HepG2 (cell line): Measurements from ENCODE around the gene ROBO2. TPM values are rescaled to one million over a fixed set of nuclear protein-coding genes. Genes with fewer than 3 reads are reported as not detected.

Source experiments
- ATAC-seq: fragments of 200-7000 bp; cut with Tn5 transposase; 3 replicates; pipeline ENCODE4 v1.9.1; 2020; ENCODE audit warnings: mild to moderate bottlenecking, moderate library complexity
- BruUV-seq: library from RNA; stranded (reverse); fragments of 400-500 nt; replicated peaks from 2 replicates; lab custom pipeline; 2021; lab: Mats Ljungman, UMichigan
- CTCF ChIA-PET: fragments of 300-600 bp; formaldehyde crosslinking; extraction: SDS; loops from one replicate; lab custom pipeline; 2021; ENCODE audit warnings: low total read pairs, inconsistent platforms, low intra/inter-chr PET ratio; lab: Yijun Ruan, JAX
- POLR2A ChIA-PET: fragments of 350-600 bp; sonication (Branson Sonifier 250); formaldehyde crosslinking; loops from one replicate; lab custom pipeline; 2020; ENCODE audit warnings: antibody characterized with exemption, inconsistent platforms; lab: Yijun Ruan, JAX
- DNase-seq: peaks from one replicate; pipeline ENCODE4 v3.0.0-alpha.2; 2015; ENCODE audit warnings: low spot score
- FAIRE-seq: peaks from 3 replicates; lab custom pipeline; 2011; peaks lifted over from hg19 to GRCh38; lab: Jason Lieb, UNC
- H2AFZ ChIP-seq: one replicate; pipeline ENCODE4 v1.6.1; 2011; ENCODE audit warnings: low read length, inconsistent platforms
- H3K27ac ChIP-seq: fragments of 300-600 bp; 3 replicates; pipeline ENCODE4 v1.8.0; 2011; ENCODE audit warnings: mixed run types, mild to moderate bottlenecking, mixed read lengths, low read length, inconsistent platforms; ENCODE audit not compliant: insufficient read depth; ENCODE audit errors: extremely low read length
- H3K27me3 ChIP-seq, 2 experiments: fragments of 200-600 bp in 1 of 2; 2 replicates in 1 of 2; 3 replicates in 1 of 2; pipeline versions ENCODE4 v1.6.0 to v1.8.0; 2011; ENCODE audit warnings: low read length in 2 of 2, mild to moderate bottlenecking in 2 of 2, moderate library complexity in 2 of 2, inconsistent platforms in 1 of 2; ENCODE audit not compliant: insufficient read depth in 2 of 2, control insufficient read depth in 1 of 2
- H3K36me3 ChIP-seq, 2 experiments: fragments of 200-600 bp in 1 of 2; replicated peaks in 1 of 2; 2 replicates in 1 of 2; 3 replicates in 1 of 2; pipeline versions ENCODE4 v1.5.1 to v1.8.0; 2011; ENCODE audit warnings: low read length in 2 of 2, inconsistent platforms in 1 of 2; ENCODE audit not compliant: insufficient read depth in 2 of 2, control insufficient read depth in 1 of 2
- H3K4me1 ChIP-seq: 2 replicates; pipeline ENCODE4 v1.5.1; 2012; ENCODE audit warnings: low read length, inconsistent platforms; ENCODE audit not compliant: insufficient read depth
- H3K4me2 ChIP-seq: 2 replicates; pipeline ENCODE4 v1.6.0; 2011; ENCODE audit warnings: low read depth, low read length, inconsistent platforms
- H3K4me3 ChIP-seq, 3 experiments: fragments of 200-600 bp in 1 of 3; sonication (generic), shearing (Covaris generic) in 1 of 3; replicated peaks in 1 of 3; 2 replicates each; pipeline ENCODE4 v1.5.1; 2011 to 2016; ENCODE audit warnings: low read length in 3 of 3, inconsistent platforms in 2 of 3, low read depth in 2 of 3, mild to moderate bottlenecking in 2 of 3, control low read depth in 1 of 3, mixed read lengths in 1 of 3; ENCODE audit not compliant: insufficient read depth in 1 of 3
- H3K79me2 ChIP-seq: one replicate; pipeline ENCODE4 v1.6.1; 2011; ENCODE audit warnings: low read length, inconsistent platforms; ENCODE audit not compliant: insufficient read depth
- H3K9ac ChIP-seq: 2 replicates; pipeline ENCODE4 v1.6.0; 2011; ENCODE audit warnings: mild to moderate bottlenecking, low read depth, low read length, inconsistent platforms; ENCODE audit not compliant: insufficient read depth
- H3K9me3 ChIP-seq: 2 replicates; pipeline ENCODE4 v1.5.1; 2012; ENCODE audit warnings: mild to moderate bottlenecking, low read length
- H4K20me1 ChIP-seq: 2 replicates; pipeline ENCODE4 v1.6.0; 2011; ENCODE audit warnings: inconsistent platforms, mild to moderate bottlenecking, low read length, moderate library complexity; ENCODE audit not compliant: insufficient read depth
- EP300 ChIP-seq, 3 experiments: sonication (generic) in 1 of 3; formaldehyde crosslinking in 1 of 3; IDR thresholded peaks; 2 replicates each; pipeline versions ENCODE4 v1.5.1 to v1.6.1; 2011 to 2020; ENCODE audit warnings: low read depth in 2 of 3, low read length in 2 of 3, borderline replicate concordance in 1 of 3, improper control_type of control experiment in 1 of 3, mild to moderate bottlenecking in 1 of 3, missing genetic modification reagents in 1 of 3, moderate library complexity in 1 of 3
- MEIS1 ChIP-seq: sonication (generic); formaldehyde crosslinking; IDR thresholded peaks from 2 replicates; pipeline ENCODE4 v1.9.0; 2021; ENCODE audit warnings: mild to moderate bottlenecking, missing genetic modification reagents, moderate library complexity, borderline replicate concordance
- NCOA5 ChIP-seq: sonication (generic); formaldehyde crosslinking; IDR thresholded peaks from 2 replicates; pipeline ENCODE4 v1.4.0; 2020; ENCODE audit warnings: missing genetic modification reagents
- PITX1 ChIP-seq: sonication (generic); formaldehyde crosslinking; IDR thresholded peaks from 2 replicates; pipeline ENCODE4 v1.5.1; 2020; ENCODE audit warnings: mild to moderate bottlenecking, missing genetic modification reagents
- RERE ChIP-seq: IDR thresholded peaks from 2 replicates; pipeline ENCODE4 v1.6.1; 2016; ENCODE audit warnings: low read depth, missing genetic modification reagents, missing compliant biosample characterization
- SIN3A ChIP-seq: IDR thresholded peaks from 2 replicates; pipeline ENCODE4 v1.6.1; 2011; ENCODE audit warnings: low read depth, mild to moderate bottlenecking, control low read depth, low read length, borderline replicate concordance
- ZNF720 ChIP-seq: sonication (generic); formaldehyde crosslinking; IDR thresholded peaks from 2 replicates; pipeline ENCODE4 v1.4.0; 2020; ENCODE audit warnings: missing genetic modification reagents
- WGBS: methylation state at CpG from one replicate; pipeline ENCODE4 v1.1.6; 2017; ENCODE audit warnings: low lambda C conversion rate; 5-methylcytosine and 5-hydroxymethylcytosine counted together
- in situ Hi-C: cut with HindIII; loops from 2 replicates; pipeline ENCODE4 v1.10.0; 2017; ENCODE audit warnings: low pct_unique_long_range_greater_than_20kb; ENCODE audit not compliant: extremely low pct_ligation_motif_present
- intact Hi-C: fragments of 100-400 bp; cut with micrococcal nuclease; formaldehyde crosslinking; loops from one replicate; pipeline ENCODE4 v1.10.0; 2022; ENCODE audit not compliant: unreplicated experiment
- polyA plus RNA-seq, 8 experiments: library from polyadenylated mRNA; depleted of rRNA in 3 of 8; stranded (reverse) in 7 of 8; unstranded in 1 of 8; fragments of >200 nt; fragmentation: Illumina TruSeq in 4 of 8; extraction: Trizol in 4 of 8; gene quantifications; 2 replicates each; pipeline versions ENCODE4 v1.2.1 to v1.2.3, GENCODE V29; 2011 to 2016; ENCODE audit warnings: low read depth in 4 of 8, missing spikeins in 1 of 8, mixed read lengths in 1 of 8; ENCODE audit not compliant: insufficient read depth in 1 of 8
- total RNA-seq, 5 experiments: library from RNA; depleted of rRNA; stranded (reverse); fragments of >200 nt; fragmentation: Illumina TruSeq; extraction: Trizol; gene quantifications; 2 replicates each; pipeline ENCODE4 v1.2.3, GENCODE V29; 2016; ENCODE audit warnings: low read depth in 1 of 5
- TF ChIP-seq, protein P1 (sequence below): sonication (generic); formaldehyde crosslinking; IDR thresholded peaks from 2 replicates; pipeline ENCODE4 v1.4.0; 2020; ENCODE audit warnings: missing genetic modification reagents
- TF ChIP-seq, protein P2 (sequence below): sonication (generic); formaldehyde crosslinking; IDR thresholded peaks from 2 replicates; pipeline ENCODE4 v1.5.0; 2020; ENCODE audit warnings: missing genetic modification reagents

Gene ROBO2
- total and polyA plus RNA-seq, 2 of the 13 experiments (the other 11 are each of a cell fraction or from before 2014, with no cell fraction given), result not detected

DNA sequence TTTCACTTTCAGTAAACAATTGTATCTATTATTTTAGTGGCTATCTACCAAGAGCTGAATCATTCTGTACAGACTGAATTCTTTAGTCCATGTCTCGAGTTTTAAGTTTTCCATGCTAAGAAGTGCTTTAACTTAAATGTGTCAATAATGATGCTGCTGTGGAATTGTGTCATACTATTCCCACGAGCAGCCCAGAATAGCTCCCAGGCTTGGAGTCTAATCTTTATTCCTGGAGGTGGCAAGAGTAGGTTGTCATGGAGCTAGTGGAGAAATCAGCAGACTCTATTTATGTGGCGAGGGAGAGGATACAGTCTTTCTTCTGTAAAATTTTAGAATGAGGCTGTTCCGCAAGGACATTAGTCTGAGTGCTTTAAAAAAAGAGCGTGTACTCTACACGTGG, 207.2 kb downstream of the ROBO2 start:
- BruUV-seq, result no TSS peak
- no peak overlapping the region for H2AFZ ChIP-seq
- no peak overlapping the region for H3K4me2 ChIP-seq
- intact Hi-C loops (no loop called here), in situ Hi-C loops (no loop called here)
- no peaks in the 10 kb centered on the region for H3K9me3 ChIP-seq
- H3K27me3 ChIP-seq, result no peaks in the 10 kb centered on the region
- WGBS, result 31% methylated on average over 6 of the region's 6 CpGs
- H3K9ac ChIP-seq, result no peak overlapping the region
- no peak for TF ChIP-seq EP300 (IDR thresholded peaks at IDR 0.05; ENCODE audit: low read depth in 2 of 2, low read length in 2 of 2)
- TF ChIP-seq EP300 (CRISPR knock-in tag; IDR thresholded peaks at IDR 0.05; ENCODE audit: borderline replicate concordance), result no peak
- TF ChIP-seq MEIS1, result no peak
- TF ChIP-seq SIN3A, result no peak
- no peak for TF ChIP-seq NCOA5 (CRISPR knock-in tag)
- no peak for TF ChIP-seq ZNF720 (CRISPR knock-in tag)
- H3K27ac ChIP-seq, result no peak overlapping the region
- no peaks in the 10 kb centered on the region for H3K36me3 ChIP-seq
- ChIA-PET CTCF (no interaction called here), POLR2A (no interaction called here)
- ATAC-seq (no peak), FAIRE-seq (no peak), DNase-seq (no peak)
- no peaks in the 10 kb centered on the region for H4K20me1 ChIP-seq
- H3K79me2 ChIP-seq, result no peaks in the 10 kb centered on the region
- no peaks in the 10 kb centered on the region for H3K4me1 ChIP-seq
- H3K4me3 ChIP-seq, result no peak overlapping the region

- Histone ChIP-seq H3K36me3 (no peaks in the 10 kb centered on the region), H3K4me2 (no peak overlapping the region), H4K20me1 (no peaks in the 10 kb centered on the region), H3K79me2 (no peaks in the 10 kb centered on the region), H3K27ac (no peak overlapping the region), H3K4me1 (no peaks in the 10 kb centered on the region), H3K27me3 (no peaks in the 10 kb centered on the region), H3K9me3 (no peaks in the 10 kb centered on the region), H3K4me3 (no peak overlapping the region), H3K9ac (no peak overlapping the region), H2AFZ (no peak overlapping the region)
- in situ Hi-C loops (no loop called here), intact Hi-C loops (no loop called here)
- no peak for DNase-seq
- BruUV-seq, result no TSS peak
- FAIRE-seq, result no peak
- 48% methylated on average over 7 of the region's 7 CpGs for WGBS
- ATAC-seq, result no peak
- ChIA-PET POLR2A (no interaction called here), CTCF (no interaction called here)
- TF ChIP-seq, protein P1, sequence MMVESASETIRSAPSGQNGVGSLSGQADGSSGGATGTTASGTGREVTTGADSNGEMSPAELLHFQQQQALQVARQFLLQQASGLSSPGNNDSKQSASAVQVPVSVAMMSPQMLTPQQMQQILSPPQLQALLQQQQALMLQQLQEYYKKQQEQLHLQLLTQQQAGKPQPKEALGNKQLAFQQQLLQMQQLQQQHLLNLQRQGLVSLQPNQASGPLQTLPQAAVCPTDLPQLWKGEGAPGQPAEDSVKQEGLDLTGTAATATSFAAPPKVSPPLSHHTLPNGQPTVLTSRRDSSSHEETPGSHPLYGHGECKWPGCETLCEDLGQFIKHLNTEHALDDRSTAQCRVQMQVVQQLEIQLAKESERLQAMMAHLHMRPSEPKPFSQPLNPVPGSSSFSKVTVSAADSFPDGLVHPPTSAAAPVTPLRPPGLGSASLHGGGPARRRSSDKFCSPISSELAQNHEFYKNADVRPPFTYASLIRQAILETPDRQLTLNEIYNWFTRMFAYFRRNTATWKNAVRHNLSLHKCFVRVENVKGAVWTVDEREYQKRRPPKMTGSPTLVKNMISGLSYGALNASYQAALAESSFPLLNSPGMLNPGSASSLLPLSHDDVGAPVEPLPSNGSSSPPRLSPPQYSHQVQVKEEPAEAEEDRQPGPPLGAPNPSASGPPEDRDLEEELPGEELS (CRISPR knock-in tag), result no peak
- no peak for TF ChIP-seq RERE (CRISPR knock-in tag)
- TF ChIP-seq PITX1 (CRISPR knock-in tag), result no peak
- TF ChIP-seq, protein P2, sequence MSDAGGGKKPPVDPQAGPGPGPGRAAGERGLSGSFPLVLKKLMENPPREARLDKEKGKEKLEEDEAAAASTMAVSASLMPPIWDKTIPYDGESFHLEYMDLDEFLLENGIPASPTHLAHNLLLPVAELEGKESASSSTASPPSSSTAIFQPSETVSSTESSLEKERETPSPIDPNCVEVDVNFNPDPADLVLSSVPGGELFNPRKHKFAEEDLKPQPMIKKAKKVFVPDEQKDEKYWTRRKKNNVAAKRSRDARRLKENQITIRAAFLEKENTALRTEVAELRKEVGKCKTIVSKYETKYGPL (CRISPR knock-in tag), result no peak
Measured at GRCh38 chr3:77247817-77248216, 207.9 kb downstream of the ROBO2 start.
